Thymus (tissue), 11 donors: ENCODE results near the gene MAPK8IP3. TPM values are rescaled to one million over a fixed set of nuclear protein-coding genes. Genes with fewer than 3 reads are reported as not detected.
"Not testable (repeated sequence)": the region's sequence is repeated elsewhere in the genome, so short reads cannot be mapped to it uniquely, and the experiment has no call there.

Experiments used
- DNase-seq, 9 donors: peaks; one replicate each; pipeline ENCODE4 v3.0.0-alpha.2; 2013; ENCODE audit warnings: low spot score in 9 of 9, low read depth in 6 of 9, missing footprints in 1 of 9
- H3K27ac ChIP-seq, 2 donors: one replicate each; pipeline ENCODE4 v1.5.1; 2013; ENCODE audit warnings: control low read depth in 1 of 2, low read depth in 1 of 2, low read length in 1 of 2, mild to moderate bottlenecking in 1 of 2, moderate library complexity in 1 of 2
- H3K27me3 ChIP-seq, 2 donors: one replicate each; pipeline ENCODE4 v1.5.1; 2013; ENCODE audit warnings: low read length in 1 of 2; ENCODE audit not compliant: control insufficient read depth in 2 of 2, insufficient read depth in 1 of 2
- H3K36me3 ChIP-seq, 2 donors: one replicate each; pipeline ENCODE4 v1.5.1; 2013; ENCODE audit warnings: low read length in 1 of 2, mild to moderate bottlenecking in 1 of 2, moderate library complexity in 1 of 2; ENCODE audit not compliant: control insufficient read depth in 2 of 2, insufficient read depth in 2 of 2
- H3K4me1 ChIP-seq, 2 donors: one replicate each; pipeline ENCODE4 v1.5.1; 2013; ENCODE audit warnings: low read length in 2 of 2; ENCODE audit not compliant: control insufficient read depth in 2 of 2, insufficient read depth in 2 of 2
- H3K4me3 ChIP-seq, 2 donors: one replicate each; pipeline ENCODE4 v1.5.1; 2013; ENCODE audit warnings: low read length in 2 of 2, control low read depth in 1 of 2, mild to moderate bottlenecking in 1 of 2
- H3K9me3 ChIP-seq, 2 donors: one replicate each; pipeline ENCODE4 v1.5.1; 2013; ENCODE audit warnings: low read length in 1 of 2, mild to moderate bottlenecking in 1 of 2; ENCODE audit not compliant: control insufficient read depth in 2 of 2, insufficient read depth in 1 of 2
- WGBS: extraction: QIAGEN DNeasy Blood & Tissue Kit; methylation state at CpG from one replicate; pipeline ENCODE4 v1.1.7; 2013; 5-methylcytosine and 5-hydroxymethylcytosine counted together
- polyA plus RNA-seq: library from polyadenylated mRNA; stranded (reverse); fragments of 200-250 nt; gene quantifications from one replicate; pipeline ENCODE4 v1.2.3, GENCODE V29; 2013
- total RNA-seq: library from RNA; stranded (reverse); fragments of 120-200 nt; gene quantifications from one replicate; pipeline ENCODE4 v1.2.4, GENCODE V29; 2013
- donor health status: healthy.

MAPK8IP3 gene
- total and polyA plus RNA-seq, 2 donors, result 36.0 to 129 TPM

DNA sequence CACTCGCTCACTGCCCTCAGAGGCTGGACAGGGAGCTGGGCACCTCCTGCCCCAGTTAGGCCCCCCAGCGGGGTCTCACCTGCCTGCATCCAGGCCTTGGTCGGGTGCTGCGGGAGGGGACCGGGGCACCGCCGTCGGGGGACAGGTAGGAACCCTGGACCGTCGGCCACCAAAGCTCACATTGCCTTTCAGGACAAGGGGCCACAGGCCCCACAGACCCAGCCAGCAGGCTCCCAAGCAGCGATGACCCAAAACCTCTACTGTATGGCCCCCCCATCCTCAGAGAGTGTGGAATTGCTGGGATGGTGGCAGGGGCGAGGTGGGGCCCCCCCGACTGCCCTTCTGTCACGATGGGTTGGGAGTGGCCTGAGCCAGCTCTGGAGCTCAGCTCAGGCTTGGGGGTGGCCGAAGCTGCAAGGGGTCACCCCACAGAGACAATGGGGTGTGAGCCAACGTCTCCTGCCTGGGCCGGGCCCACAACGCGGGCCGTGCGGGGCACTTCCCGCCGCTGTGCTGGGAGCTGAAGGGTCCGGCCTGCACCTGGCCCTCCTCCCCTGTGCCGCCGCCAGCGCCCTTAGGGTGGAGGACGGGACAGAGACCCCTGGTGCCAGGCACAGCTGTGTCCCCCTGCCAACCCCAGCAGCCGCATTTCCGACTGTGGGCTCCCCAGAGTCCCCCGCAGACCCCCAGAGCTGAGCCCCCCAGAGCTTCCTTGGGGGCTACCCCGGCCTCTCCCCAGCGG, 87.0 kb downstream of the MAPK8IP3 start:
- WGBS, result 94% methylated on average over 33 of the region's 33 CpGs
- peaks cover 28 to 45% of the 10 kb centered on the region in 2 donors for H3K36me3 ChIP-seq
- DNase-seq, result no peak
- no peaks in the 10 kb centered on the region for H3K27me3 ChIP-seq
- peaks cover 0 to 3% of the 10 kb centered on the region in 2 donors for H3K4me1 ChIP-seq
- H3K9me3 ChIP-seq, result peaks cover 0 to 6% of the 10 kb centered on the region in 2 donors
- no peak overlapping the region for H3K4me3 ChIP-seq
- H3K27ac ChIP-seq, result no peak overlapping the region

DNA sequence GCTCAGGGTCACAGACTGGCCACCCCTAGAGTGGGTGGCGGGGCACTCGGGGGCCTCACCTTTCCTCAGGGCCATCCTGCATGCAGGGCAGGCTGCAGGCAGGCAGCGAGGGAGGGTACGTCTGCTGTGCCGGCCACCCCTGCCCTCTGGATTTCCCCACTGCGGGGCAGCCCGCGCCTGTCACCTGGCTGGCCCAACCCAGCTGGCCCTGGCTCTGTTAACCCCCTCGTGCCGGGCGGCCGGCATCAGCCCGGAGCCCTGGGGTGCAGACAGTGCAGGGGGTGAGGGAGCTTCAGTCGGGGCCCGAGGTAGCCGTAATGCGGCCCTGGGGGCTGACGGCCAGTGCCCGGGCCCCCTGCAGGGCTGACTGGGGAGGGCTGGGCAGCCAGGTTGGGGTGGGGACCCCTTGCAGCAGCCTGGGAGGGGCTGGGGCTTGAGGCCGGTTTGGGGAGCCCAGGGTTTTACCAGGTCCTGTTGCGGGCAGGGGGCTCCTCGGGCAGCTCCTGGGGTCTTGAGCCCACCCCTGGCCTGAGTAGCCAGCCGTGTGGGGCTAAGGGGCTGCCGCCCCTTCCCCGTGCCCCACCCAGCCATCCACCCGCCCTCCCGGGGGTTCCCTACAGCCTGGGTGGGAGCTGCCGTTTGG, 87.7 kb downstream of the MAPK8IP3 start, which contains the start of gene IGFALS:
TSS of gene IGFALS (minus strand) at position 128 of the 643 bp plus-strand sequence. CDS start at position 75, 53 bp downstream.
- Histone ChIP-seq H3K4me1 (peaks cover 0 to 3% of the 10 kb centered on the region in 2 donors), H3K27me3 (no peaks in the 10 kb centered on the region), H3K4me3 (no peak within 1 kb of the TSS), H3K27ac (no peak within 1 kb of the TSS), H3K9me3 (peaks cover 1 to 13% of the 10 kb centered on the region in 2 donors), H3K36me3 (peaks cover 22 to 38% of the 10 kb centered on the region in 2 donors)
- WGBS, result 88% methylated on average over 28 of the region's 28 CpGs
- DNase-seq, result no peak

DNA sequence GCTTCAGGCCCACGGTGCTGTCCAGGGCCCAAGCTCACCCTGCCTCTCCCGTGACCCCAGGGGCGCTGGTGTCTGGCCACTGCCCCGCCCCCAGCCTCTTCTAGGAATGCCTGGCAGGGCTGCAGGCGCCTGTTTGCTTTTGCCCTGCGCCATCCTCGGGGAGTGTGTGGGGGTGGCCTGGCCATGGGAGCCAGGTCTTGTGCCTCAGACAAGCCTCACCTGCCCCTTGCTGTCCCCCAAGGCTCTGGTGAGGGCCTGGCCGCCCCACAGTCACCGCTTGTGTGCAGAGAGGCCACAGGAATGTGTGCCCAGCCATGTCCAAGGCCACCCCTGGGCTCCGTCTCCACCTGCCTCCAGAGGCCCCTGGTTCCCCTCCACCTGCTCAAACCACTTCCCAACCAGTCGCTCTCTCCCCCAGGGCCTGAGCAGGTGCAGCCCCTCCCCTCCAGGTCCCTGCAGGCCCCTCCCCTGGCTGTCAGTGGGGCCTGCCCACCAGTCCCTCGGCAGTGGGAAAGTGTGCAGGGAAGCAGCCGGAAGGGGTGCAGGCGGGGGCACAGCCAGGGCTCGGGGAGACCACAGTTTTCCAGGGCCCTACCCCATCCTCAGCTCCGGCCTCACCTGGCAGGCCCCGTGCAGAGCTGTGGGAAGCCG, 88.4 kb downstream of the MAPK8IP3 start:
- DNase-seq, result no peak
- Histone ChIP-seq H3K36me3 (peaks cover 15 to 32% of the 10 kb centered on the region in 2 donors), H3K4me3 (no peak overlapping the region), H3K27me3 (no peaks in the 10 kb centered on the region), H3K27ac (no peak overlapping the region), H3K9me3 (peaks cover 1 to 15% of the 10 kb centered on the region in 2 donors), H3K4me1 (peaks cover 0 to 3% of the 10 kb centered on the region in 2 donors)
- WGBS, result 86% methylated on average over 18 of the region's 18 CpGs

DNA sequence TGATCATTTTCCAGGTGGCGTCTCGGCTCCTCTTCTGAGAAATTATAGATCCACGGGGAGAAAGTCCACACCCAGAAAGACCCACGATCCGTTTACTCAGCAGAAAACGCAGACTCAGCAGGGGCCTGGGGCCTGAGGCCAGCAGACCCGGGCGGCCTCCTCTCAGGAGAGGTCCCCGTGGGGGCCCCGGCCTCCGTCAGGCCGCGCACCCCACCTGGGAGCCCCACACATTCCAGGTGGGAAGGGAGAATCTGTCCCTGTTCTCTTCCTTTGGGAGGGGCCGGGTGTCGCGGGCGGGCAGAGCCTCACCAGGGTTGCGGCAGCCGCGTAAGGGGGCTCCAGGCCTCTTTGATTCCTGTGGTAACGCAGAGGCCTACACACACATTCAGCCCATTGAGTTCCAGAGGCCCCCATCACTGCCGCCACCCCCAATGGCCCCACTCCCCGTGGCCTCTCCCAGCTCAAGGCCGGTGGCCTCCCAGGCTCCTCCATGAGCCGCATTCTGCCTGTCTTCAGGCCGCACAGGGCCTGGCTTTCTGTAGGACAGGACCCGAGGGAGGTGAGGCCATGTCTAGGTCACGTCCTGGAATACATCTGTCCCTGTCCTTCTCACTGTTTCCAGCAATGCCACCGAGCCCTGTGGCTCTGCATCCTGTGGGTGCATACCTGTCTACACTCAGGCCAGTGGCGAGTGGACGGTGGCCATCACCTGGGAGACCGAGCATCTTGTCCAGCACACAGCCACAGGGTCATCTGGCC, 89.1 kb downstream of the MAPK8IP3 start:
- no peak overlapping the region for H3K27ac ChIP-seq
- no peaks in the 10 kb centered on the region for H3K27me3 ChIP-seq
- 95% methylated on average over 32 of the region's 32 CpGs for WGBS
- H3K36me3 ChIP-seq, result peaks cover 8 to 25% of the 10 kb centered on the region in 2 donors
- peaks cover 1 to 20% of the 10 kb centered on the region in 2 donors for H3K9me3 ChIP-seq
- no peak for DNase-seq
- peaks cover 0 to 3% of the 10 kb centered on the region in 2 donors for H3K4me1 ChIP-seq
- no peak overlapping the region for H3K4me3 ChIP-seq

DNA sequence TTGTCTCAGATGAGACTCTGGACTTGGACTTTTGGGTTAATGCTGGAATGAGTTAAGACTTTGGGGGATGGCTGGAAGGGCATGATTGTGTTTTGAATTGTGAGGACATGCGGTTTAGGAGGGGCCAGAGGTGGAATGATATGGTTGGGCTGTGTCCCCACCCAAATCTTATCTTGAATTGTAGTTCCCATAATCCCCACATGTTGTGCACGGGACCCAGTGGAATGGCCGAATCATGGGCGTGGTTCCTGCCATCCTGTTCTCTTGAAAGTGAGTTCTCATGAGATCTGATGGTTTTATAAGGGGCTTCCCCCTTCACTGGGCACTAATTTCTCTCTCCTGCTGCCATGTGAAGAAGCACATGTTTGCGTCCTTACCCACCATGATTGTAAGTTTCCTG, 93.3 kb downstream of the MAPK8IP3 start:
- H3K4me3 ChIP-seq, H3K4me1 ChIP-seq, DNase-seq, H3K36me3 ChIP-seq, H3K27me3 ChIP-seq, H3K27ac ChIP-seq: not testable (repeated sequence)
- WGBS, result 89% methylated on average over 5 of the region's 5 CpGs
- peaks cover 1 to 16% of the 10 kb centered on the region in 2 donors for H3K9me3 ChIP-seq

DNA sequence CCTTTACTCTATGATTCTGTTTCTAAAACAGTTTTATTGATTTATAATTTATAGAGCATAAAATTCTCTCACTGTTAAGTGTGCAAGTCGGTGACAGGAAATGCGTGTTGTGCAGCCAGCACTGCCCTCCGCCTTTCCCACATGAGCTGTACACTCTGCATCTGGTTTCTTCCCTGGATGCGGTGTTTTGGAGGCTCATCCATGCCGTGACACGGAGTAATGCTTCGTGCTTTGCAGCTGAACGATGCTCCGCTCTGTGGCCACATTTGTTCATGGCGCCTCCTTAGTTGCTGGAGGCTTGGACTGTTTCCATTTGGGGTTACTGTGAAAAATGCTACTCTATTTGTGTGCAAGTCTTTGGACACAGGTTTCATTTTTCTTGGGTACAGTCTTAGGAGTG, 94.7 kb downstream of the MAPK8IP3 start:
- DNase-seq, result no peak

DNA sequence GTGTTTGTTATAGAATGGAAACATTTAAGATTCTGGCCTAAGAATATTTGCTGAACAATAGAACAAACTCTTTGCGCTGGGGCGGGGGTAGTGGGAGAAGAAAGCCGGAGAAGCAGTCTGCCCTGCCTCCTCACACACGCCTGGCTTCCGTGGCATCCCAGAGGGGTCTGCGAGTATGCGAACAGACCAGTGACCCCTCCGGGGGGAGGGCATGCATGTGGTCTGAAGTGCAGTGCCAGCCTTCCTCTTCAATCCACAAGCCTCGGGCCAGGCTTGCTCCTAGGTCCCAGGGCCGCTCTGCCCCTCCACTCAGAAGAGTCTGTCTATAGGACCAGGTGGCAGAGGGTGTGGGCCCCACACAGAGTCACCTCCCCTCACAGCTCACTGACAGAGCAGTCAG, 101.6 kb downstream of the MAPK8IP3 start:
- 88% methylated on average over 10 of the region's 10 CpGs for WGBS
- no peak for DNase-seq
- H3K36me3 ChIP-seq, result peaks cover 22 to 28% of the 10 kb centered on the region in 2 donors
- H3K27me3 ChIP-seq, result no peaks in the 10 kb centered on the region
- H3K4me3 ChIP-seq, result no peak overlapping the region
- H3K27ac ChIP-seq, result no peak overlapping the region
- H3K9me3 ChIP-seq, result peaks cover 0 to 7% of the 10 kb centered on the region in 2 donors
- H3K4me1 ChIP-seq, result no peaks in the 10 kb centered on the region

More for the DNA sequence above, 94.7 kb downstream of the MAPK8IP3 start:
- no peak overlapping the region for H3K4me3 ChIP-seq
- 92% methylated on average over 10 of the region's 10 CpGs for whole genome bisulfite sequencing
- H3K4me1 ChIP-seq, result no peaks in the 10 kb centered on the region
- H3K9me3 ChIP-seq, result peaks cover 1 to 16% of the 10 kb centered on the region in 2 donors
- H3K27me3 ChIP-seq, result no peaks in the 10 kb centered on the region
- H3K36me3 ChIP-seq, result no peaks in the 10 kb centered on the region
- H3K27ac ChIP-seq, result no peak overlapping the region

DNA sequence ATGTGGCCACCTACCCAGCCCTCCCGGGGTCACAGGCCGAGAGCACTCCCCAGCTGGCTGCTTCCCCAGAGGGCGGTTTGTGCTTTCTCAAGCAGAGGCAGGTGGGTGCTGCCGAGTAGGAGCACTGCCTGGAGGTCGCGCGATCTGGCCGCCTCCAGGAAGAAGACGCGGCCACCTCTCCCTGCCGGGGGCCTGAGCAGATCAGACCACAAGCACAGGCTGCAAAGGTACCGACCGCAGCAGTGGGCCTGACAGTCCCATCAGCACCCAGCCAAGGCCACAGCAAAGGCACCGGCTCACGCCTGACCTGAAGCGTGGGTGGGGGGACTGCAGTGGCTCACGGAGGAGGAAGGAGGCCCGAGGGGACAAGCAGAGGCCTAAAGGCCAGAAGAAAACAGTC, 102.7 kb downstream of the MAPK8IP3 start:
- Histone ChIP-seq H3K4me1 (no peaks in the 10 kb centered on the region), H3K27me3 (no peaks in the 10 kb centered on the region), H3K9me3 (peaks cover 0 to 7% of the 10 kb centered on the region in 2 donors), H3K27ac (no peak overlapping the region), H3K36me3 (peaks cover 25 to 30% of the 10 kb centered on the region in 2 donors), H3K4me3 (no peak overlapping the region)
- WGBS, result 82% methylated on average over 18 of the region's 18 CpGs
- DNase-seq, result no peak
